Measurements from ENCODE around the gene TCF7L1. TPM values are rescaled to one million over a fixed set of nuclear protein-coding genes. Genes with fewer than 3 reads are reported as not detected.
"Not testable (repeated sequence)": the region's sequence is repeated elsewhere in the genome, so short reads cannot be mapped to it uniquely, and the experiment has no call there.

Gene TCF7L1
- total RNA-seq, 2 donors from 2014 or later, result 8.3 to 8.8 TPM

DNA sequence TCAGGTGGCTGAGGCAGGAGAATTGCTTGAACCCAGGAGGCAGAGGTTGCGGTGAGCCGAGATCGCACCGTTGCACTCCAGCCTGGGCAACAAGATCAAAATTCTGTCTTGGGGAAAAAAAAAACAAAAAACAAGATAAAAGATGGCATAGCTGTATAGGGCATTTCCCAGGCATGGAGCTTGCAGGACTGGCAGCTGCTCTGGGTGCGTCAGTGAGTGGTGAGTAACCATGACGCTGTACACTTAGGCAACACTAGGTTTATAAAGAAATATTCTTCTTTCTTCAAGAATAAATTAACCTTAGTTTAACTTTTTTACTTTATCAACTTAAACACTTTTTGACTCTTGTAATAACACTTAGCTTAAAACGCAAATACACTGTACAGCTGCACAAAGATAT is 179.2 kb downstream of the TCF7L1 start:
- peaks cover 9 to 25% of the 10 kb centered on the region in 2 donors for H3K4me1 ChIP-seq (ENCODE audit: control insufficient read depth in 1 of 2, low read depth in 2 of 2)
- DNase-seq (ENCODE audit: low spot score), result no peak
- no peaks in the 10 kb centered on the region for H3K9me3 ChIP-seq
- H3K4me3 ChIP-seq, result no peak overlapping the region
- TF ChIP-seq, protein P1, sequence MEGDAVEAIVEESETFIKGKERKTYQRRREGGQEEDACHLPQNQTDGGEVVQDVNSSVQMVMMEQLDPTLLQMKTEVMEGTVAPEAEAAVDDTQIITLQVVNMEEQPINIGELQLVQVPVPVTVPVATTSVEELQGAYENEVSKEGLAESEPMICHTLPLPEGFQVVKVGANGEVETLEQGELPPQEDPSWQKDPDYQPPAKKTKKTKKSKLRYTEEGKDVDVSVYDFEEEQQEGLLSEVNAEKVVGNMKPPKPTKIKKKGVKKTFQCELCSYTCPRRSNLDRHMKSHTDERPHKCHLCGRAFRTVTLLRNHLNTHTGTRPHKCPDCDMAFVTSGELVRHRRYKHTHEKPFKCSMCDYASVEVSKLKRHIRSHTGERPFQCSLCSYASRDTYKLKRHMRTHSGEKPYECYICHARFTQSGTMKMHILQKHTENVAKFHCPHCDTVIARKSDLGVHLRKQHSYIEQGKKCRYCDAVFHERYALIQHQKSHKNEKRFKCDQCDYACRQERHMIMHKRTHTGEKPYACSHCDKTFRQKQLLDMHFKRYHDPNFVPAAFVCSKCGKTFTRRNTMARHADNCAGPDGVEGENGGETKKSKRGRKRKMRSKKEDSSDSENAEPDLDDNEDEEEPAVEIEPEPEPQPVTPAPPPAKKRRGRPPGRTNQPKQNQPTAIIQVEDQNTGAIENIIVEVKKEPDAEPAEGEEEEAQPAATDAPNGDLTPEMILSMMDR (IDR thresholded peaks at IDR 0.05), result no peak
- ATAC-seq (ENCODE audit: insufficient number of reproducible peaks, low FRiP score, low read depth), result peak; percentile 38
- H3K27me3 ChIP-seq (replicated peaks; ENCODE audit: insufficient read depth), result no peaks in the 10 kb centered on the region
- peaks cover 12% of the 10 kb centered on the region for H3K36me3 ChIP-seq
- peak overlapping the region in 1 of 2 donors; percentile 21 for H3K27ac ChIP-seq

DNA sequence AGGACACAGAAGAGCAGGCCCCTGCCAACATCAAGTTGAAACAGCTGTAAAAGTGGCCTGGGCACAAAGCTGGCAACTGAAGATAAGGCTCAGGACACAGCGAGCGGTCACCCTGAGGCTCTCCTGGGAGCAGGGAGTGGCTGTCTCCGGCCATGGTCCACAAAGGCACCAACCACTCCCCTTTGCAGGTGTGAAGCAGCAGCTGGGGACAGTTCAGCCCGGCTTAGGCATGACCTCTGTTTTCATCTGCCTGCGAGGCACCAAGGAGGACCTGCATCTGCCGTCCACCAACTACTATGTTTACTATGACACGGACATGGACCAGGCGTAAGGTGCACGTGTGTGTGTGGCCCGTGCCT is 181.7 kb downstream of the TCF7L1 start:
- TF ChIP-seq, protein P1 (IDR thresholded peaks at IDR 0.05), result no peak
- Histone ChIP-seq H3K27me3 (replicated peaks; ENCODE audit: insufficient read depth) (no peaks in the 10 kb centered on the region), H3K36me3 (peaks cover 16% of the 10 kb centered on the region), H3K4me1 (ENCODE audit: control insufficient read depth in 1 of 2, low read depth in 2 of 2) (peaks cover 5 to 16% of the 10 kb centered on the region in 2 donors), H3K27ac (no peak overlapping the region), H3K4me3 (no peak overlapping the region), H3K9me3 (no peaks in the 10 kb centered on the region)
- ATAC-seq (ENCODE audit: insufficient number of reproducible peaks, low FRiP score, low read depth), result no peak
- no peak for DNase-seq (ENCODE audit: low spot score)

DNA sequence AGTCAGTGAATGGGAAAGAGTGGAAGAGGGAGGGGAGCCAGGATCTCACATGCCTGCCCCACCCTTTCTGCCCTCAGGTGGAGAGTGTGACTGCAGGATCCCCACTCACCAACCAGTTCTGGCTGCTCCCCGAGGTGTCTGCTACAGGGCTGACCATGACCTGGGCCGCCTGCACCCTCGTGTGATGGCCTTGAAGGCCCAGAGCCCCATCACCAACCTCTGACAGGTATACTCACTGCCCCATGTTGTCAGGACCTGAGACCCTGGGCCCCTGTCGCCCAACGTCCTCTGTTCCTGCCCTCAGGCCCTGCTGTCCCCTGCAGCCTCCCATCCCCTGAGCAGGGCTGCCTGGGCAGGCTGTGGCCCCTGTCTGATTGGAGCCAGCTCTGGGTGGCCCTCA is 182.7 kb downstream of the TCF7L1 start:
- not testable (repeated sequence) for H3K9me3 ChIP-seq; ATAC-seq (ENCODE audit: insufficient number of reproducible peaks, low FRiP score, low read depth); DNase-seq (ENCODE audit: low spot score); H3K27ac ChIP-seq; H3K4me3 ChIP-seq; H3K27me3 ChIP-seq (replicated peaks; ENCODE audit: insufficient read depth)
- H3K36me3 ChIP-seq, result peaks cover 16% of the 10 kb centered on the region
- peaks cover 5 to 16% of the 10 kb centered on the region in 2 donors for H3K4me1 ChIP-seq (ENCODE audit: control insufficient read depth in 1 of 2, low read depth in 2 of 2)

DNA sequence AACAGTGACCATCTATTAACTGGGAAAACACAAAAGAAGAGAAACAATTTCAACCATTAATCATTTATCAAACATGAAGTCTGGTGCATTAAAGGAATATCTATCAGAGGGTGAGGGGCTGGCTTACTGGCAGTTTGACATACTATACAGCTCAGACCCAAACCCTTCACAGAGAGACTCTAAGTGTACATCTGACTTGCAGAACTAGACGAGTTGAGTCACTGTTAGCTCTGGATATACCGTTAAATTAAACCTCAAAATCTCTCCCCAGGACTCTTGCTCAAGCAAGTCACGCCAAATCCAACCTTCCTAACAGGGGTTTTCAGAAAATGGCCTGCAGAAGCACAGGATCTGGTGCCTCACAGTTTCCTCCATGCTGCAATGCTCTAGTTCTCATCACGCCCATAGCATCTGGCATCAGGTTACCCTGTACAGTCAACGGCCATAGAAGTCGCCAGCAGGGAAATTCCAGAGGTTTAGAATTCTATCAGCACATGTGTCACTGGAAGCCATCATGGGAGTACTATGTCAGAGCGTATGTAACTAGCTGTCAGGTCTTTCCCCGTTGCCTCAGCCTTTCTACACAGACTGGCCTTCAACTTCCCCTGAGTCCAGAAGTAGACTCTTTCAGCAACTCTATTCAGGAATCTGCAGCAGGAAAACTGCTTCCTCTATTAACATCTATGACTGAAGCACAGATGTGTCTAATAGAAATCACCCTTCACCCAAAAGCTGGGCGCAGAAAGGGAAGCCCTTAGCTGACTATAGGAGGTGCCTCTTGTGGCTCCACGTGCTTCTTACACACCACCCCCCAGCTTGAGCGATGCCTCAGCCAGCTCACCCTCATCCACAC is 185.3 kb downstream of the TCF7L1 start:
- ATAC-seq (ENCODE audit: insufficient number of reproducible peaks, low FRiP score, low read depth) (no peak), DNase-seq (ENCODE audit: low spot score) (no peak)
- Histone ChIP-seq H3K27ac (no peak overlapping the region), H3K4me3 (no peak overlapping the region), H3K9me3 (no peaks in the 10 kb centered on the region), H3K27me3 (replicated peaks; ENCODE audit: insufficient read depth) (no peaks in the 10 kb centered on the region), H3K4me1 (ENCODE audit: control insufficient read depth in 1 of 2, low read depth in 2 of 2) (peaks cover 20 to 24% of the 10 kb centered on the region in 2 donors), H3K36me3 (peaks cover 38% of the 10 kb centered on the region)
- TF ChIP-seq, protein P1 (IDR thresholded peaks at IDR 0.05), result no peak

DNA sequence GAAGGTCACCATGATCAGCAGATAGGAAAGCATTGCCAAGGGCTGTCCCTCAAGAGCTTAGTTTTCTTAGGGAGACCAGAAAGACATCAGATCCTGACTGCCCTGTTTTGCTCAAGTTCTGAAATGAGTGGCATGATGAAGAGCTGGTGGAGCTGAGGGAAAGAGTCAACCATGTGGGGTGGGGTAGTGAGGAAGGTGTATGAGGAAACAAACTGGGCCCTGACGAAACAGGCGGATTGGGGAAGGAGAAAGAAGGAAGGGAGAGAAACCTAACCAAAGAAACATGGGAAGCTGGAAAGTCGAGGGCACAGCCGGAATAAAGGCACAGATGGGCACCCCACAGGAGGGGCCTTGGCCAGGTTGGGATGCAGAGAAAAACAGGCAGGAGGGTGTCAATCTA is 186.6 kb downstream of the TCF7L1 start:
- no peak overlapping the region for H3K4me3 ChIP-seq
- DNase-seq (ENCODE audit: low spot score), result no peak
- H3K4me1 ChIP-seq (ENCODE audit: control insufficient read depth in 1 of 2, low read depth in 2 of 2), result peaks cover 25 to 37% of the 10 kb centered on the region in 2 donors
- no peak overlapping the region for H3K27ac ChIP-seq
- TF ChIP-seq, protein P1 (IDR thresholded peaks at IDR 0.05), result no peak
- H3K36me3 ChIP-seq, result peaks cover 50% of the 10 kb centered on the region
- H3K27me3 ChIP-seq (replicated peaks; ENCODE audit: insufficient read depth), result no peaks in the 10 kb centered on the region
- ATAC-seq (ENCODE audit: insufficient number of reproducible peaks, low FRiP score, low read depth), result no peak
- H3K9me3 ChIP-seq, result no peaks in the 10 kb centered on the region
